HT-29 (cell line): ENCODE data around the gene MOK. TPM values are rescaled to one million over a fixed set of nuclear protein-coding genes. Genes with fewer than 3 reads are reported as not detected.

Source experiments
- DNase-seq: peaks from one replicate; pipeline ENCODE4 v3.0.0-alpha.2; 2015; ENCODE audit warnings: low spot score
- total RNA-seq: library from RNA; depleted of rRNA; stranded (reverse); fragments of >200 nt; shearing (Covaris generic); gene quantifications from 2 replicates; pipeline ENCODE4 v1.2.3, GENCODE V29; 2014

Gene MOK
- total RNA-seq, 1 experiment from 2014 or later: 7.2 TPM

DNA sequence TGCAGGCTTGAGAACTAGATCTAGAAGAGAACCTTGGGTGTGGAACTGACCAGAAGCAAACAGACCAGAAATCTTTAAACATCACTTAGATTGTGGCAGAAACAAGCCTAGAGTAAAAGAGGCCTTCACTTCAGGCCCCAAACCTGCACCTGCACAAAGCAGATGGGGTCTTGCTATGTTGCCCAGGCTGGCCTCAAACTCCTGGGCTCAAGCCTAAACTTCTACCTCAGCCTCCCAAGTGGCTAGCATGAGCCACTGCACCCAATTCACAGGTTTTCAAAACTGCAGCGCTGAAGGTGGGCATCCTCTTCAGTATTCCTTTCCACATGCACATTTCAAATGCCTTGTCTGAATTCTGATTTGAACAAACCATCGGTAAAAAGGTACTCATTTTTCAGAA is 19.9 kb downstream of the MOK start:
- DNase-seq: no peak

DNA sequence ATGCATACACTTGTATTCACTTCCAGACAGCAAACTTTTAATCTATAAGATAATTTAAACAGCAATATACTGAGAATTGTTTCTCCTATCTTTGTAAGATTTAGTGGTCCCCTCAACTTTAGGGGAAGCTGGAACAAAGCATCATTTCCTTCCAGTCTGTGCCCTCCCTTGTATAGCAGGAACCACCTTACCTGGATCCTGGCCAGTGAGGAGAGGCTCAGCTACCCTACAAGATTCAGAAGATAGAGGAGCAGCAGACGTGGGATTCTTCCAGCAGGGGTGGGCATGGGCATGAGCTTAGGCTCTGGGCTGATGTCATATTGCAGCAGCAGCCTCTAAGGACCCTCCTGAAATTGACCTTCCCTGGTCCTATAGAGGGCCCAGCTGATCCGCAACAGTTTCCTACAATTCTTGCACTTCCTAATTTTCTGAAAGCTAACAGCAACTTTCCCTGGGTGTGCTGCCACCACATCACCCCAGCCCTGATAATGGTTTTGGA is 21.3 kb downstream of the MOK start:
- DNase-seq: no peak

DNA sequence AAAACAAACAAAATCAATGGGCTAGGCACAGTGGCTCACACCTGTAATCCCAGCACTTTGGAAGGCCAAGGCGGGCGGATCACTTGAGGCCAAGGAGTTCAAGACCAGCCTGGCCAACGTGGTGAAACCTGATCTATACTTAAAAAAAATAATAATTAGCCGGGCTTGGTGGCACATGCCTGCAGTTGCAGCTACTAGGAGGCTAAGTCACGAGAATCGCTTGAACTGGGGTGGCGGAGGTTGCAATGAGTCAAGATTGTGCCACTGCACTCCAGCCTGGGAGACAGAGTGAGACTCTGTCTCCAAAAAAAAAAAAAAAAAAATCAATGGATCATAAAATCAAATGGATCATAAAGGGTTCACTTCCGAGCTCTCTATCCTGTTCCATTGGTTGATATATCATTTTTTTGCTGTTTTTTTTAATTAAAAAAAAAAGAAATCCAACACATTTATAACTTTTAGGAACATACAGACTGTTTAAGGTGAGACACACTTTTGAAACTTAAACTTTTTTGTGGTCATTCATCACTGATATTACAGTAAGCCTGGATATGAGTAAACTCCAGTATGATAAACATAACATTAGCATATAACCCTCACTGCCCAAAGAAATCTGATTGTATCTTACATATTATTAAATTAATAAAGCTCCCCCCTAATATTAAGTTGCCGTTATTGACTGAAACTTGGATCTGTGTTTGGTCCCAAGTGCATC is 22.1 kb downstream of the MOK start:
- no peak for DNase-seq

DNA sequence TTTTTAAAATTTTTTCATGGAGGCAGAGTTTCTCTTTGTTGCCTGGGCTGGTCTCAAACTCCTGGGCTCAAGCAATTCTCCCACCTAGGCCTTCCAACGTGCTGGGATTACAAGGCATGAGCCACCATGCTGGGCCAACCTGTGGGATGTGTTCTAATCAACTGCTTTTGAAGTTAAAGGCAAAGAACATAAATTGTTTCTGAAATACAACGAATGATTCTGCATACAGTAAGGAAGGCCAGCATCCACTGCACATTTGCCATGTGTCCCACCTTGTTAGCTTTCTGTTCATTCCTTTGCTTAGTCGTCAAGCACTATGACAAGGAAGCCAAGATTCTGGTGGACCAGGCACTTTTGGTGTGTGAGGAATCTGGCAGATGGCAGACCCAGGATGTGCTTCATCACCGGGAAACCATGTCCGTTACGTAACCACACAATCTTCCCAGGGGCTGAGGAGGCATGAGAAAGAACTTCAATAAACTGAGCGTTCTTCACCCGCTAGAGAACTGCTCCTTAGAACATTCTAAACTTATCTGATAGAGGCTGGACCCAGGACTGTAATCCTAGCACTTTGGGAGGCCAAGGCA is 24.5 kb downstream of the MOK start:
- DNase-seq: no peak

DNA sequence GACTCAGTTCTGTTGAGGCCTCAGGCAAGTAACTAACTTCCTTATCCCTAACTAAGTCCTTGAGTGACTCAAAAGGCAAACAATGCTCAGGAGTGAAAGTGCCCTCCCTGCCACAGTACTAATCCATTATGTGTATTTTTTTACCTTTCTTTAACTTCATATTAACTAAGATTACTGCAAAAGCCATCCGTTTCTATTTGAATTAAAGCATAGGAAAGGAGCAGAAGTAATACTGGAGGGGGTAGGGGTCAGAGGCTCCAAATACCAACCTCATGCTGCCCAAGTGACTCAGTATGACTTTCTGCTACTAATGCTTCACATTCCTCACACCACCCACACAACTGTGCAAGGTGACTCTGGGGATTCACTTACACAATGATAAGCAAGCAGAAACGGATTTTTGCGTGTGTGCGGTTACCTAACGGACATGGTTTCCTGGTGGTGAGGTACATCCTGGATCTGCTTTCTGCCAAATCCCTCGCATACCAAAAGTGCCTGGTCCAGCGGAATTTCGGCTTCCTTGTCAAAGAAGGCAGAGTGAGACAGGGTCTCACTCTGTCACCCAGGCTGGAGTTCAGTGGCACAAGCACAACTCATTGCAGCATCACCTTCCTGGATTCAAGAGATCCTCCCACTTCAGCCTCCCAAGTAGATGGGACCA is 25.1 kb downstream of the MOK start:
- DNase-seq: peak; percentile 56

DNA sequence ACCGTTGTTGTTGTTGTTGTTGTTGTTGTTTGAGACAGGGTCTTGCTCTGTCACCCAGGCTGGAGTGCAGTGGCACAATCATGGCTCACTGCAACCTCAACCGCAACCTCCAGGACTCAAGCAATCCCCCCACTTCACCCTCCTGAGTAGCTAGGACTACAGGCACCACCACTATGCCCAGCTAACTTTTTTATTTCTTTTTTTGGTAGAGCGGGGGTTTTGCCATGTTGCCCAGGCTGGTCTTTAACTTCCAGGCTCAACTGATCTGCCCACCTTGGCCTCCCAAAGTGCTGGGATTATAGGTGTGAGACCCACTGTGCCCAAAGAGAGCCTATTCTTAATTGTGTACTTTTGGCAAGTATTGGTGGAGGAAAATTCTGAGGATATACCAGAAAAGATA is 25.7 kb downstream of the MOK start:
- no peak for DNase-seq

DNA sequence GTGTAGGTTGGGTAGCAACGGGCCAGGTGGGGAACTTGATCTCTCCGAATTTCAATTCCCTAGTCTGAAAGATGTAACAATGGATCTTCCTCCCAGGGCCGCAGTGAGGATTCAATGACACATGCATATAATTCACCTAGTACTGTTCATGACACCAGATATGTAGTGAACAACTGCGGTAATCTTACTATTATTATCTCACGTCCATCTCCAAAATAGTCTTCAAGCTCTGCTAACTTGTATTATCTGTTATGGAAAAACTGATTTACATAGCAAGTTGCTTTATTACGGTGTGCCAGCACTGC is 26.4 kb downstream of the MOK start:
- no peak for DNase-seq

DNA sequence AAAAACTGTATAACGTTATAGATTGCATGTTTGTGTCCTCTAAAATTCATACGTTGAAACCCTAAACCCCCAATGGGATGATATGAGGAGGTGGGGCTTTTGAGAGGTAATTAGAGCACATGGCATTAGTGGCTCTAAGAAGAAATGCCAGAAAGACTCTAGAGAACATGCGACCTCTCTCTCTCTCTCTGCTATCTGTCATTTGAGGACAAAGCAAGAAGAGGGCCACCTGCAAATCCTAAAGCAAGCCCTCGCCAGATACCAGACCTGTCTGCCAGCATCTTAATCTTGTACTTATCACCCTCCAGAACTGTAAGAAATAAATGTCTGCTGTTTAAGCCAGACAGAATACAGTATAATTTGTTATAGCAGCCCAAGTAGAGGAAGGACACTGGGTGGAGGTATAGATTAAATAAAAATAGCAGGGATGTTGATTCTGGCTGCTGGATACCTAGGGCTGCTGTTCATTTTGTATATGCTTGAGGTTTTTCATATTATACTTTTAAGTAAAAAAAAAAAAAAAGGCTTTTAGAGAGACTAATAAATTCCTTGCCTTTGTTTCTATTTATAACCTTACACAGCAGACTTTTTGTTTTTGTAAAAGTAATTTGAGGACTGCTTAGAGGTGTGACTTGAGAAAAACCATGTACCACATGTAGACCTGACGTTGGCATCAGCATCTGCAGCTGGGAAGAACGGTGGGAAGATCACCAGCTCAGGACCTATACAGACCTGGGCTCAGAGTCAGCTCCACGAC is 26.9 kb downstream of the MOK start:
- DNase-seq: no peak

DNA sequence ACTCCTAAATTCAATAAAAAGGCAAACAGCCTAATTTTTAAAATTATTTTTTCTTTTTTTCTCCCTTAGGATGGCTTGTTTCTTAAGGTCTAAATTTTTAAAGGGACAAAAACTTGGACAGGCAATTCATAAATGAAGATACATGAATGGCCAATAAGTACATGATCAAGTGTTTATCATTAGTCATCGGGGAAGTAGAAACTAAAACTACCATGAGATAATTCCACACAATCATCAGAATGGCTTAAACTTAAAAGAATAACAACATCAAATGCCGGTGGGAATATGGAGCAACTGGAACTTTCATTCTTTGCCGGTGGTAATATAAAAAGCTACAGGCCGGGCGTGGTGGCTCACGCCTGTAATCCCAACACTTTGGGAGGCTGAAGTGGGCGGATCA is 29.1 kb downstream of the MOK start:
- DNase-seq: no peak

DNA sequence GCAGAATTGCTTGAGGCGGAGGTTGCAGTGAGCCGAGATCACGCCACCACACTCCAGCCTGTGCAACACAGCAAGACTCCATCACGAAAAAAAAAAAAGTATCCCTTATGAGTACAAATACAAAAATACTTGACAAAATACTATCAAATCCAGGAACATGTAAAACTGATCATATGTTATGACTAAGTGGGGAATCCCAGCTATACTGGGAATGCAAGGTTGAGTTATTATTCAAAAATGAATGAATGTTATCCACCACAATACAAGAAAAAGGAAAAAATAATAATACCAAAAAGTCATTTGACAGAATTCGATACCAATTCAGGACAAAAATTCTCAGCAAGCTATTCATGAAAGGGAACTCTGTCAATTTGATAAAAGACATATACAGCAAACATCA is 32.6 kb downstream of the MOK start:
- DNase-seq: no peak

DNA sequence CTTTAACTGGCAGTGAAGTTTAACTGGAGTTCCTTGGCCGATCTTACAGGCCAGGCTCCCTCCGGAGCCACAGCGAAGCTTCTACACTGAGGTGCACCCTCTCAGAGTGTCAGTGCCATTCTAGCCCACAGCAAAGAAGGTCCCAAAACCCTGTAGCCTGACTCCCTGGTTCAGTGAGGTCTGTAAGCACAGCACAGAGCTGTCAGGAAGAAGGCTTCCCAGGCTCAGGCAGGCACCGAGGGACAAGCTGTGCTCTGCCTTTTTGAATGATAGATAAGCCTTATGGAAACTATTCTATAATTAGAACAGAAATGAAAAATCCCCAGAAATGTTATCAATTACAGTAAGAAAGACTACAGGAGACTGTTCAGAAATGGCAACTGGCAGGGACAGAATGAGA is 40.2 kb downstream of the MOK start:
- DNase-seq: no peak

DNA sequence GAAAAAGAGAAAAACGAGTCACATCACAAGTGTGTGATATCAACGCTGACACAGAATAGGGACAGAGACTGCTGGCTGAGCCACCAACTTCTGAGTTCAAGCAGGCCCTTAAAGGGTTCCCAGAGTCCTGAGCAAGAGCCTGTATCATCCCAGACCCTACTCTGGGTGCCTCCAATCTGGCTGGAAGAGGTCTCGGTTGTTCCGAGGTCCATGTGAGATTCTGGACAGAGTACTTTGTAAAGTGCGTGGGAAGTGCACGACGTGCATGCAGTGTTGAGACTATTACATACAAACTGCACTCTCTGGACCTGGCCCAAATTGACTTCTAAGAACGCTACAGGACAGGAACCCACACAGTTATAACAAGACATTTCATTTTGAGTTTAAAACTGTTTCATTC is 40.6 kb downstream of the MOK start:
- no peak for DNase-seq

DNA sequence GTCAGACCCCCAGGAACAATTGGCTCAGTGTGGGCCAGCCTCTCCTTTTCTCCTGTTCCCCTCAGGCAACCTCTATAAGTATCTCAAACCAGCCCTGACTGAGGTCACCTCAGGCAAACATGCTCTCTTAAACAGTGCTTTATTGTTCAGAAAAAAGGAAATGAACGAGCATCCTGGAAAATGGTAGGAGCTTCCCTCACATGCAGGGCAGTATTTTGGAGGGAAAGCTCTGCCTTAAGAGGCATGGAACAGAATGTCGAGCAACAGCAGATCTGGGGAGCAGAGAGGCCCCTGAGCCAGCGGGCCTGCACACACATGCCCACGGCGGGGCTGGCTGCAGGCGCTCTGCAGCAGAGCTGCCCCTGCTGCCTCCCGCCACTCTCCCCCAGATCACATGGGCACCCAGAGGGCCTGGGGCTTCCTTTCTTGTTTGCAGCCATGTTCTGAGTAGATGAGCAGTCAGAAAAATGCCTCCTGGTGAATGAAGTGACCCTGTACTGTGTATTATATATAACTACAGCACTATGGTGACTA is 42.0 kb downstream of the MOK start:
- DNase-seq: no peak

DNA sequence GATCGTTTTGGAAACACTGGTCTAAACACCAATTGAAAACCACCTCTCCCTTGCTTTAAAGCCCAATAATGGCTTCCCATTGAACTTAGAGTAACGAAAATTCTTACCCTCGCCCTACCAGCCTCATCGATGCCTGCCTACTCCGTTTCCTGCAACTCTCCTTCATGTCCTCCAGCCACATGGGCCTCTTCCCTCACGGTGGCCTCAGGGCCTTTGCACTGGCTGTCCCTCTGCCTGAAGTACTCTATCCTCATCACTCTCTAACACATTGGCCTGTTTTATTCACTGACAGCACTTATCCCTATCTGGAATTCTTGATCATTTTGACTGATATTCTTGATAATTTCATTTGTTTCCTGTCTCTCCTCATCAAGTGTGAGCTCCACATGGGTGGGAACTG is 46.8 kb downstream of the MOK start:
- DNase-seq: no peak

DNA sequence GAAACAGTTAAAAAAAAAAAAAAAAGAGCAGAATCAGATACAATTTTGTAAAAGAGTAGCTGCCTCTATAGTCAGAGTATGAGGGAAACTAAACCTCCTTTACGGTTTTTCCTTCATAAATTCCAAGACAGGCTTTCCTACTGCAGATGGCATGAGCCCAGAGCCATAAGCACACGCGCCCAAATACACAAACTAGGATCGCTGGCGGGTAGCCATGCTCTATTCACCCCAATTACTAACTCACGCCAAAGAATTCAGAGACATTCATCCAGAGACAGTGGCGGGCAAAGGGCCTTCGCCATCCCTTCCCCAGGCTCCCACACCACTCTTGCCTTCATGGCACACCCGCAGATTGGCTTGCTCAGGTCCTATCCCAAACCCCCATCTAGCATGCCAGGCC is 48.2 kb downstream of the MOK start:
- DNase-seq: no peak

DNA sequence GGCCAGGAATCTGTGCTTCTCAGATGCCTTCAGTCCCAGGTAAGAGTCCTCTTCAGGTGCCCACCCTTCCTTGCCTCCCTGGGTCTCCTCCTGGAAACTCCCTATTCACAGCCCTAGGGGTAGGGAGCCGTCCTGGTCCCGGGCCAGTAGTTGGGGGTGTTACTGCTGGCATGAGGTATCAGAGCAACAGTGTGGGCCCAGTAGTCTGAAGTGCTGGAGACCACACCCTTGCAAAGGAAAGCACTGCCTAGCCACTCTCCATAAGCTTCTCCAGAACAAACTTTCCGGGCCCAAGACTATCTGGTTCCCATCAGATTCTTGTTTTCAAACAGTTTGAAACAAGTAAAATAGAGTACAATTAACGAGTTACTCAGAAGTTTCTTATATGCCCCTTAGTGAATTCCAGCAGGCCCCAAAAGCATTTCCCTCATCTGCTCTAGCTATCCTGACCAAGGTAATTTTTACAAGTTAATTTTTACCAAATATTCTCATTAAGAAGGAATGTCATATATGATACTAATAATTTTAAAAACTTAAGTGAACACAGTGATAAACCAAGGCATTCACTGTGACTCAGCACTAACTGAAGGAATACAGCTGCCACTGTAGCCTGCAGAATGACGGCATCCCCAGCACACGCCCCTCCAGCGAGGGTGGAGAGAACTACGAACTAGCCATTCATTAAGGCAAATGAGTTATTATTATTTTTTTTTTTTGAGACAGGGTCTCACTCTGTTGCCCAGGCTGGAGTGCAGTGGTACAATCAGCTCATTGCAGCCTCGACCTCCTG is 49.4 kb downstream of the MOK start:
- no peak for DNase-seq

DNA sequence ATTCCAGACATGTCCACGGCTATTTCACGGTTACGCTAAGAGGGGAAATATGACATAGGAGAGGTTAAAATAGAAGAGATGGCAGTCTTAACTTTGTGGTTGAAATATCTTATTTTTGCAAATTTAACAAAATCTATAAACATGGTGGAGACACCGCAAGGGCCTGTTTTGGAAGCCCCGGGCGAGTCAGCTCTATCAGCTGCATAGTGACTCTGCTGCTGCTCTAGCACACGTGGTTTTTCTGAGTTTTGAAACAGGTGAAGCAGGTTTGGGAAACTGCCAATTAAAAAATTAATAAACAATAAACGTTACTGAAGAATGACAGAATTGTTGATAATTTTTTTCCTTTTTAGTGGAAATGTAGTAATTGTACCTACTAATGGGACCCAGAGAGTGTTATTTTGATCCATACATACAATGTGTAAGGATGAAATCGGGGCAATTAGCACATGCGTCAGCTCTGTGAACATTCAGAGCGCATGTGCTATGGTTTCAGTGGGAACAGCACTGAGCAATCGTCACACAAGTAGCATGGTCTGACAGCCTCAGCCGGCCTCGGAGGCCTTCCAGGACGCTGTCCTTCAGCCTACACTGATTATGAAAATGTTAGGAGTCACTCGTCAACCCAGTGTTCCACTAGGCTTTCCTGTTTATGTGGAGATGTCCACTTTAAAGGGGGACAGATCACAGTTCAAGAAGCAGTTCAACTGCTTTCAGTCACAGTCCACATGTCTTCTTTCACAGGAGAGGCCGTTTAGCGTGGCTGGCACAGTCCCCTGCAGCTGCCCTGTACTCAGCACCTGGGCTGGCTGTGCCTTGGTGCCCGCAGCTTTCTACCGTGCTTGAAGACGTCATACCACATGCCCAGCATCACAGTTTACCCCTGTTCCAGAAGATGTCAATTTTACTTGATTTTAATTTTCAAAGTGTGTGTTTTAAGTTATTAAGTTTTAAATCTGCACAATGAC is 51.8 kb downstream of the MOK start:
- DNase-seq: no peak

DNA sequence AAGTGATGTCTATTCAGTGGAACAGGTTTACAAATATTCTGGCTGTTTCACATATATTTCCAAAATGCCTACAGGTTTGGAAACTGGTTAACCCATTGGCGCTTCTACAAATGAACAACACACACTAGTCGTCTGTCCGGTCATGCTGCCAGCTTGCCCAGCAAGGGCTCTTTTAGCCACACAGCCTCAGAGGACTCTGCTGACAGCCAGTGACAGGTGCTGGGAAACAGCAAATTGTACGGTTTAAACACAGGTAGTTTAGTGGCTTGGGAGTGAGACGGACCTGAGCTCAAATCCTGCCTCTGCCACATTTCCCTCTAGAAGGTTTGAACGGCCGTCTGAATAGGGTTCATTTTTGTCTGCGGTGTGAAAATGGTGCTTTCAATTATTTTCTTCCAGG is 53.8 kb downstream of the MOK start:
- DNase-seq: no peak

DNA sequence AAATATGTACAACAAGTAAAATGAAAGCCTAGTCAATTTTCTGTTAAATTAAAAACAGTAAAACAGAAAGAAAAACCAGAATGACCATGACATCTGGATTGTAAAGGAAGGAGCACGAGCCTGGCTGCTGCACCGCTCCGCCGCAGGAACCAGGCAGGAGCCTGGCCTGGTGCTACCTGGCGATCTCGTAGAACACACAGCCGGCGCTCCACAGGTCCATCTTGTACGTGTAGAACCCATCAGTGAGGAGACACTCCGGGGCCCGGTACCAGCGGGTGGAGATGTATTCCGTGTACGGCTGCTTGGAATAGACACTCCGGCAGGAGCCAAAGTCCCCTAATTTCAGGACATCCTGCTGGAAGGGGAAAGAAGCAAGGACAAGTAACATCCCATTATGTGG is 54.3 kb downstream of the MOK start:
- no peak for DNase-seq

DNA sequence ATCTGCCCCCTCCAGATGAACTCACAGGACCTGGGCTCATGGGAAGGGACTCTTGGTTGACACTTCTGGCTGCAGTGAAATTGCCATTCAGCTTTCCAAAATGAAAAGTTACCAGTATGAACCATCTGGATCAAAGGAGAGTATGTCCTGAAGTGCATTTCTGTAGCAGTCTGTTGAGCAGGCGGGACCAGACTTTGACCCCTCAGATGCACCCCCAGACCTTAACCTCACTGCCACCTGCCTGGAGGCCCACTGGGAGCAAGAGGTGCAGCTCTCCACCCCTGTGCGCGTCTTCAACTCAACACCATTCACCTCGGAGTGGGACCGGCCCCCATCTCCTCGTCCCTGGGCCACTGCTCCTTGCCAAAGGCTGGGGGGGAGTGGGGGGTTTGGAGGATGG is 55.0 kb downstream of the MOK start:
- no peak for DNase-seq
